Esophagus squamous epithelium (tissue), 5 donors: ENCODE data around the gene SLC24A3. TPM values are rescaled to one million over a fixed set of nuclear protein-coding genes. Genes with fewer than 3 reads are reported as not detected.

Source experiments
- DNase-seq: peaks from one replicate; lab custom pipeline; 2025; lab: John Stamatoyannopoulos, UW
- H3K27ac ChIP-seq, 4 donors: fragments of 200-600 bp; sonication (generic); one replicate each; pipeline ENCODE4 v1.5.1; 2016 to 2019; ENCODE audit warnings: mild to moderate bottlenecking in 1 of 4
- H3K27me3 ChIP-seq, 4 donors: fragments of 200-600 bp; sonication (generic); 1 replicate in 3 of 4; 2 replicates in 1 of 4; pipeline versions ENCODE4 v1.5.1 to v1.6.0; 2017 to 2021; ENCODE audit warnings: antibody characterized with exemption in 1 of 4
- H3K36me3 ChIP-seq, 3 donors: fragments of 200-600 bp; sonication (generic); one replicate each; pipeline ENCODE4 v1.5.1; 2016 to 2019
- H3K4me1 ChIP-seq, 3 donors: fragments of 200-600 bp; sonication (generic); one replicate each; pipeline ENCODE4 v1.5.1; 2017 to 2019
- H3K4me3 ChIP-seq, 4 donors: fragments of 200-600 bp; sonication (generic); 1 replicate in 3 of 4; 2 replicates in 1 of 4; pipeline ENCODE4 v1.5.1; 2016 to 2019; ENCODE audit warnings: mild to moderate bottlenecking in 2 of 4, moderate library complexity in 1 of 4
- H3K9me3 ChIP-seq, 3 donors: fragments of 200-600 bp; sonication (generic); one replicate each; pipeline ENCODE4 v1.5.1; 2016 to 2019
- POLR2A ChIP-seq, 4 donors: fragments of 450-650 bp; IDR thresholded peaks; one replicate each; pipeline ENCODE4 v1.6.1; 2017; ENCODE audit warnings: antibody characterized with exemption in 4 of 4, mild to moderate bottlenecking in 4 of 4, moderate library complexity in 3 of 4
- WGBS, 2 donors: methylation state at CpG; one replicate each; pipeline ENCODE4 v1.1.5; 2018; 5-methylcytosine and 5-hydroxymethylcytosine counted together
- intact Hi-C: fragments of 100-400 bp; cut with DNase I; formaldehyde crosslinking; loops from one replicate; pipeline ENCODE4 v1.15.0; 2022
- total RNA-seq, 4 donors: library from RNA; depleted of rRNA; stranded (reverse); fragments of >200 nt; gene quantifications; one replicate each; pipeline ENCODE4 v1.1.0, GENCODE V29; 2016
- TF ChIP-seq, protein P1 (sequence below), 6 experiments: fragments of 450-650 bp in 4 of 6; fragments of 200-600 bp in 2 of 6; sonication (generic) in 2 of 6; IDR thresholded peaks; one replicate each; pipeline ENCODE4 v1.5.1; 2016 to 2019; ENCODE audit warnings: antibody characterized with exemption in 6 of 6, mild to moderate bottlenecking in 4 of 6, moderate library complexity in 4 of 6
- donor health status: DM: yes; HTN: yes; CAD: no.

The SLC24A3 gene
- total RNA-seq, 4 donors from 2014 or later, result 3.0 to 8.2 (median 6.1) TPM

- TF ChIP-seq POLR2A (IDR thresholded peaks at IDR 0.05), result no peak
- TF ChIP-seq, protein P1, sequence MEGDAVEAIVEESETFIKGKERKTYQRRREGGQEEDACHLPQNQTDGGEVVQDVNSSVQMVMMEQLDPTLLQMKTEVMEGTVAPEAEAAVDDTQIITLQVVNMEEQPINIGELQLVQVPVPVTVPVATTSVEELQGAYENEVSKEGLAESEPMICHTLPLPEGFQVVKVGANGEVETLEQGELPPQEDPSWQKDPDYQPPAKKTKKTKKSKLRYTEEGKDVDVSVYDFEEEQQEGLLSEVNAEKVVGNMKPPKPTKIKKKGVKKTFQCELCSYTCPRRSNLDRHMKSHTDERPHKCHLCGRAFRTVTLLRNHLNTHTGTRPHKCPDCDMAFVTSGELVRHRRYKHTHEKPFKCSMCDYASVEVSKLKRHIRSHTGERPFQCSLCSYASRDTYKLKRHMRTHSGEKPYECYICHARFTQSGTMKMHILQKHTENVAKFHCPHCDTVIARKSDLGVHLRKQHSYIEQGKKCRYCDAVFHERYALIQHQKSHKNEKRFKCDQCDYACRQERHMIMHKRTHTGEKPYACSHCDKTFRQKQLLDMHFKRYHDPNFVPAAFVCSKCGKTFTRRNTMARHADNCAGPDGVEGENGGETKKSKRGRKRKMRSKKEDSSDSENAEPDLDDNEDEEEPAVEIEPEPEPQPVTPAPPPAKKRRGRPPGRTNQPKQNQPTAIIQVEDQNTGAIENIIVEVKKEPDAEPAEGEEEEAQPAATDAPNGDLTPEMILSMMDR (IDR thresholded peaks at IDR 0.05), result no peak
- H3K36me3 ChIP-seq, result no peaks in the 10 kb centered on the region
- no peaks in the 10 kb centered on the region for H3K4me1 ChIP-seq
- H3K4me3 ChIP-seq, result no peak overlapping the region
- H3K27ac ChIP-seq, result no peak overlapping the region
- no peaks in the 10 kb centered on the region for H3K27me3 ChIP-seq
- intact Hi-C loops, result no loop called here
- no peaks in the 10 kb centered on the region for H3K9me3 ChIP-seq
- WGBS, 2 donors, result 74 to 85% methylated on average over 4 of the region's 4 CpGs
- no peak for DNase-seq
Observed at GRCh38 chr20:19642860-19643259, 430.4 kb downstream of the SLC24A3 start.

- TF ChIP-seq POLR2A (IDR thresholded peaks at IDR 0.05), result no peak
- TF ChIP-seq, protein P1 (IDR thresholded peaks at IDR 0.05), result no peak
- H3K4me1 ChIP-seq, result no peaks in the 10 kb centered on the region
- intact Hi-C loops, result no loop called here
- 63 to 72% methylated on average over 8 to 9 of the region's 9 CpGs for WGBS, 2 donors
- H3K27me3 ChIP-seq, result no peaks in the 10 kb centered on the region
- no peak overlapping the region for H3K4me3 ChIP-seq
- H3K36me3 ChIP-seq, result no peaks in the 10 kb centered on the region
- no peak overlapping the region for H3K27ac ChIP-seq
- DNase-seq, result no peak
- no peaks in the 10 kb centered on the region for H3K9me3 ChIP-seq
Observed at GRCh38 chr20:19644085-19644484, 431.6 kb downstream of the SLC24A3 start.

DNA sequence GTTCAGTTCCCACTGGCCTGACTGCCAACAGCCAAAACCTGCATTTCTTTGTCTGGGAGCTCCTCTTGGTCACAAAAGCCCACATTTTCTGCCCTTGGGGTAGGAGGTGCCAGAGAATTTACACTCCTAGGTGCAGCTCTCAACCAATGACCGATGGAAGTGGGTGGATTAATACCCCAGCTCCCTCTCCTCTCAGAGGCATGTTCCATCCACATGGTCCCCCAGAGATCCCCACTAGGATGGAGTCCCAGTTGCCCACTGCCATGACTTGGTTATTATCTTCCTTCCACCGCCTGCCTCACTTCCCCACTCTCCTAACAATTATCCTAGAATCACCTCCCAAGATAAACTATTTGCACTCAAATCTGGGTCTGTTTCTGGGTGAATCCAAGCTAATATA lies 434.5 kb downstream of the SLC24A3 start:
- TF ChIP-seq, protein P1 (IDR thresholded peaks at IDR 0.05), result no peak
- peaks cover 0 to 4% (median 0%) of the 10 kb centered on the region in 3 donors for H3K9me3 ChIP-seq
- no peaks in the 10 kb centered on the region for H3K36me3 ChIP-seq
- 77 to 90% methylated on average over 2 of the region's 2 CpGs for WGBS, 2 donors
- no peak overlapping the region for H3K27ac ChIP-seq
- H3K4me3 ChIP-seq, result no peak overlapping the region
- intact Hi-C loops, result no loop called here
- H3K4me1 ChIP-seq, result no peaks in the 10 kb centered on the region
- no peak for DNase-seq
- H3K27me3 ChIP-seq, result no peaks in the 10 kb centered on the region

DNA sequence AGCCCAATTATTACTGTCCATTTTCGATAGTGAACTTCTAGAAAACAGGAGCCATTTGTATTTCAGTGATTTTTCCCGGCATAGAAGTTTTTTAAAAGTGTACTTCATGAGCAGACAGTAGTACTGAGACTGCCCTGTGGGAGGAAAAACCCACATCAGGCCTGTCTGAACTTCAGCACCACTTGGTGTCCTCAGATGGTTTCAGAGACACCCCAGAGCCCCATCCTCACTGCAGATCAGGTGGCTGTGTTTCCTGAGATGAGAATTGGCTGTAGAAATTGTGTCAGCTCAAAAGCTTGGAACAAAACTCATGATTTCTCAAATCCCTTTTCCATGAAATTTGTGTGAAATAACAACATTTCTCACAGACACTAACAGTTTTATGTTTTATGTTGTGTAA lies 435.6 kb downstream of the SLC24A3 start:
- no peaks in the 10 kb centered on the region for H3K36me3 ChIP-seq
- intact Hi-C loops, result no loop called here
- 78 to 84% methylated on average over 2 of the region's 2 CpGs for WGBS, 2 donors
- no peak for DNase-seq
- H3K4me3 ChIP-seq, result no peak overlapping the region
- H3K4me1 ChIP-seq, result no peaks in the 10 kb centered on the region
- H3K27me3 ChIP-seq, result no peaks in the 10 kb centered on the region
- no peak overlapping the region for H3K27ac ChIP-seq
- TF ChIP-seq POLR2A (IDR thresholded peaks at IDR 0.05), result no peak
- TF ChIP-seq, protein P1 (IDR thresholded peaks at IDR 0.05), result no peak
- peaks cover 0 to 4% (median 0%) of the 10 kb centered on the region in 3 donors for H3K9me3 ChIP-seq

DNA sequence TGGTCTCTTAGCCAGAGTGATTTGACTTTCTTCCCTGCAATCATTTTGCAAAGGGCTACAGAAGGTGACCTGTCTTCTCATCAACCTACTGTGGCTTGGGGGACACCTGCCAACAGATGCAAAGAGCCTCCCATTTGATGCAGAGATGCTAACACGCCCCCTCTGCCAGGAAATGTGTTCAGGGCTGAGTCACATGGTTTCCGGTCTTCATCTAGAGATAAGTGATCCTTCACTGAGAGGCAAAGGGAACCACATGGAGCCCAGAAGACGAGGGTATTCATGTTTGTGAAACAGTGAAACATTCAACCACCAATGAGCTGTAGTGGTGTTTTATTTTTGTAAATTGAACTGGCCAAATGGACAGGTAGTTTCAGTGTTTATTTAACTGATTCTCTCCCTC lies 436.6 kb downstream of the SLC24A3 start:
- no peaks in the 10 kb centered on the region for H3K27me3 ChIP-seq
- intact Hi-C loops, result no loop called here
- 46 to 60% methylated on average over 3 of the region's 3 CpGs for WGBS, 2 donors
- no peaks in the 10 kb centered on the region for H3K36me3 ChIP-seq
- H3K4me1 ChIP-seq, result no peaks in the 10 kb centered on the region
- DNase-seq, result no peak
- no peak overlapping the region for H3K27ac ChIP-seq
- no peak overlapping the region for H3K4me3 ChIP-seq
- TF ChIP-seq, protein P1 (IDR thresholded peaks at IDR 0.05), result no peak
- peaks cover 0 to 4% (median 0%) of the 10 kb centered on the region in 3 donors for H3K9me3 ChIP-seq
